ENCODE measurements around the gene FIG4.
"Not testable (repeated sequence)": the region's sequence is repeated elsewhere in the genome, so short reads cannot be mapped to it uniquely, and the experiment has no call there.

DNA sequence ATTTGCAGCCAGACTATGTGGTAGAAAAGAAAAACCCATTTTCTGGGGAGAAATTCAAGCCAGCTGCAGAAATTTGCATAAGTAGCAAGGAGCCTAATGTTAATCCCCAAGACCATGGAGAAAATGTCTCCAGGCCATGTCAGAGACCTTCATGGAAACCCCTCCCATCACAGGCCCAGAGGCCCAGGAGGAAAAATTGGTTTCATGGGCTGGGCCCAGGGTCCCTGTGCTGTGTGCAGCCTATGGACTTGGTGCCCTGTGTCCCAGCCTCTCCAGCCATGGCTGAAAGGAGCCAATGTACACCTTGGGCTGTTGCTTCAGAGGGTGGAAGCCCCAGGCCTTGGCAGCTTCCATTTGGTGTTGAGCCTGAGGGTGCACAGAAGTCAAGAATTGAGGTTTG lies 140.3 kb downstream of the FIG4 start:
- not testable (repeated sequence) for TF ChIP-seq EZH2 (IDR thresholded peaks at IDR 0.05; ENCODE audit: insufficient read depth, poor library complexity, severe bottlenecking); EZH2phosphoT487 (IDR thresholded peaks at IDR 0.05; ENCODE audit: insufficient read depth, low read depth)
